HG02571 (cell line): ENCODE data around the gene PLXNB3.
"Not testable (repeated sequence)": the region's sequence is repeated elsewhere in the genome, so short reads cannot be mapped to it uniquely, and the experiment has no call there.

Source experiments
- ATAC-seq: cut with Tn5 transposase; IDR thresholded peaks from one replicate; pipeline ENCODE4 v1.9.1; 2021; ENCODE audit warnings: mild to moderate bottlenecking, moderate library complexity; ENCODE audit not compliant: unreplicated experiment

PLXNB3 gene

DNA sequence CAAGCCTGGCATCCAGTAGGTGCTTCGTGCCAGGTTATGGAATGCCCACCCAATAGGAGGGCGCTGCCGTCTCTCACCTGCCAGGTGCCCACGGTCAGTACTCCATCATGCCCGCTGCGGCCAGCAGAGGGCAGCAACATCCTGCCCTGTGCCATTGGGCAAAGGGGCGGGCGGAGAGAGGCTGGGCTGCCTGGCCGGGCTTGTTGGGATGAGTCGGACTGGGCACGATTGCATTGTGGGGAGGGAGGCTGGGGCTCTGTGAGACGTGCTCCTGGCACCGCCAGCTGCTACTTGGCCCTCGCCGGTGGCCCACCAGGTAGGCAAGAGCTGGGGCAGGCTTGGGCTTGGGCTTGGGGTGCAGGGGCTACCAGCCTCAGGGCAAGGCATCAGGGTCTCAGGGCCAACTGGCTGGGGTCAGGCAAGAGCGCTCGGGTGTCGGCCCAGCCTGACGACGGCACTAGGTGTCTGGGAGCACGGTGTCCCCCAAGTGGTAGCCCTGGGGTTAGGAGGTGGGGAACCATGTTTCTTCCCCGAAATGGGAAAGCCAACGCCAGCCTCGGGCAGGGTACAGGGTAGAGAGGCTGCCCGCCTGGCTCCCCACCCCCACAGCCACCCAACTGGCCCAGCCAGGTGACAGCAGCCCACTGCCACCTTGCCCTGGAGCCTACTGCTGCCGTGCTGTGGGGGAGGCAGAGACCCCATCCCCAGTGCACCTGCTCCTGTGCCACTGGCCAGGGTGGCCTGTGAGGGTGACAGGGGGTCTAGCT lies at the start of gene PLXNB3:
Gene PLXNB3, plus strand, starts transcription at position 261 of the 767 bp plus-strand sequence. CDS start 1,287 bp downstream, outside the sequence.
- peak; percentile 68 for ATAC-seq

DNA sequence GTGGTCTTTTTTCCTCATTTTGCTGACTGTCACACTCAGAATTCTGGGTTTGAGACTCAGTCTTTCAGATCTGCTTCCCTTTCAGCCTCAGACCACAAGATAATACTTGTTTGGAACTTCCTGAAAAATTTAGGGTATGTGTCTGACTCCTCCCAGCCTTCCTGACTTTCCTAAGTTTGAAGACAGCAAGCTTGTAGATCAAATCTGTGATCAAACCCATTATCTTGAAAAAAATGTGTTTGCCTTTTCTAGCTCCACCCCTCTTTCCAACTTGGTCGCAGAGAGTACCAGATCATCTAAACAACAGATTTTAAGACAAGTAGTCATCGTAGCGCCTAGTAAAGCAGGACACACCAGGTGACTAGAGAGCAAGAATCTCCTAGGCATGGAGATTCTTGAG lies 49.8 kb upstream of the PLXNB3 start:
- ATAC-seq: no peak

DNA sequence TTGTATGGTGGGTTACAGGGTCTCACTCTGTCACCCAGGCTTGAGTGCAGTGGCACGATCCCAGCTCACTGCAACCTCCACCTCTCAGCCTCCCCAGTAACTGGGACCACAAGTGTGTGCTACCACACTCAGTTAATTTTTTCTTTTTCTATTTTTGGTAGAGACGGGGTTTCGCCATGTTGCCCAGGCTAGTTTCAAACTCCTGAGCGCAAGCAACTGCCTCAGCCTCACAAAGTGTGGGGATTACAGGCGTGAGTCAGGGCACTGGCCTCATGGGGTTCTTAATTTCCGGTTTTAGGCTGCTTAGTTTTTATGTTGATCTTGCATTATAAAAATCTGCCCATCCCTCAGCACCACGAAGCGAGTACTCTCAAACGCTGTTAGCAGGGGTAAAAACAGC lies 46.6 kb upstream of the PLXNB3 start:
- no peak for ATAC-seq

DNA sequence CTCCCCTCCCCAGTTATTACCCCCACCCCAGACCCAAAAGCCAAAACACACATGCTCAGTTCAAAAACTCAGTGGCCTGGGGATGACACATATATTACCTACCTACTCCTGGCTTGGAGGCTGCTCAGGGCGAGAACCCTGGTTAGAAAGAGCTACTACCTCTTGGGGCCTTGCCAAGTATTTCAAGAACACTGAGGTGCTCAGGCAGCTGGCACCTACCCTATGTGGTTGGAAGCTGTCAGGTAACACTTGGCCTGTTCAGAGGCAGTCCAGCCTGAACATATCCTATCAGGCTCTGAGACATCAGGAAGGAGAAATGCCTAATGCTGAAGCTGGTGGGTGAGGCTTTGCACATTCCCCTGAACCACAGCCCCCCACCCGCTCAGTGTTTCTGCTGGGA lies 44.8 kb upstream of the PLXNB3 start:
- no peak for ATAC-seq

DNA sequence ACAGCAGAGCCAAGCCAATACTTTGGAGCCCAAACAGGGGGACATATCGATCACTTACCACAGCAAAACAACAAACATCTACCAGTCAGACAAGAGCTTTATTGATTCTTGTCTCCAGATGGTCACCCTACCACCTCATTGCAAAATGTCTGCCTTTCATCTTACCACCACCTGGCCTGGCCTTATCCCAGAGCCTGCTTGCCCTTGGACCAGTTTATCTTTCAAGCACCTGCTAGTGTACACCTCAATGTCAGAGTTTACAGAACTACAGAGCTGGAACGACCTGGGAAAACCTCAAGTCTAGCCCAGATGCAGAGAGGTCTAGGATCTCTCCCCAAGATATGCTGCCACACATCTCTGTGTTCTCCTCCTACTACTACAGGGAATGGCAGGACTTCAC lies 44.3 kb upstream of the PLXNB3 start:
- ATAC-seq: no peak

DNA sequence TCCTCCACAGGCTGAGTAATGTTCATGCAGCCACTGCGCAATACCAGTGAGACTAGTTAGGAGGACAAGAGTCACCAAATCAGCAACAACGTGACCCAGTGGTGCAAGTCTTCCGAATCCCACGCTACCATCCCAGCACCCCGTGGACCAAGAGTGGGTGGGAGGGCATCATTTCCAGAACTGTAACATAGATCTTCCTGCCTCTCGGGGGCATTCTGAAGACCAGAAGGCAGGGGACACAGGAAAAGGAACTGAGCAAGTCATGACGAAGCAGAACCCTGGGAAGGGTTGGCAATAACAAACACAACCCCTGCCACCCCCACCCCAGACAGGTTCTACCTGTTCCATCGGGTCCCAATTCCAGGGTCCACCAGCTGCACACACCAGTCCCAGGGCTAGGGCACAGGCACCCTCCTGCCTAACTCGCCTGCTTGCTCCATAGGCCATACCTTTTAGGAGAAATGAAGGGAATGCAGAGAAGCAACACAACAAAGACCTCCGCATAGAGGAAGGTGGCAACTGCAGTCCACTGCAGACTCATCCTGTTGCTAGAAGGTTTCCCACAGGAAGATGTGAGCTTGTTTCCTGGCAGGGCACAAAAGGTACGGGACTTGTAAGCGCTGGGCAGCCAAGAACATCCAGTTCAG lies 41.2 kb upstream of the PLXNB3 start:
- ATAC-seq: no peak

DNA sequence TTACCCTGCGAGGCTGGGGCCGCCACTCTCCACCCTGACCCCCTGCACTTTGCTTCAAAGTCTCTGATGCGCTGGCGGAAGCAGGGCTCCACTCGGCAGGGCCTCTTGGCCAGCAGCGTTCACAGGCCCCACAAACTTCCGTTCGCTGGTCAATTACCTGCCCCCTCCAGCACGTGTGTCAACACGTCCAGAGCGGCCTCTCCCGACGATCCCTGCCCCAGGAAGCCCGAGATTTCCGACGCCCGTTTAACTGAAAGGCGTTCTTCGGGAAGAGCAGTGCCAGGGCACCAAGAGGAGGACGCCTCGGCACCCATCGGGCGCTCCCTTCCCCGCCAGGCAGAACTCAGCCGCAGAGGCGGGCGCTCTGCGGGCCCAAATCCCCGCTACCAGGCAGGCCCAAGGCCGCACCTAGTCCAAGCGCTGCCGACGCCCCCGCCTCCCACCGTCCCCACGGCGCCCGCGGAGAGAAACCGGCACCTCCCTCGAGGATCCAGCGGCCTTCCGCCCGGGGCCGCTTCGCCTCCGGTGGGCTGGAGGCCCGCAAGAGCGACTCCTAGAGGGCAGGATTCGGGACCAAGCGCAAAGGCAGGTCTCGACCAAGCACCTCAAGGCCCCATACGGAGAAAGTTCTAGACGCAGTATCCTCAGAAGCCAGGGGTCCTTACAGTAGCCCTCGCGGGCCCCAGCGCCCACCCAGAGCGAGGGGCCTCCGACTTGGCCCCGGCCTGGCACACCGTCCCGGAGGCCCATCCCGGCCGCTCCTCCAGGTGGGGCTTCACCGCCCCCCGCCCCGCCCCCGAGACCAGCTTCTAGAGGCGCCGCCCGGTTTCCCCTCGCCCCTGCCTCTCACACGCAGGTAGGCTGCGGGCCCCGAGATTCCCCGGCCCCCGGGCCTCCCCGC lies 40.4 kb upstream of the PLXNB3 start:
- ATAC-seq: peak; percentile 28

DNA sequence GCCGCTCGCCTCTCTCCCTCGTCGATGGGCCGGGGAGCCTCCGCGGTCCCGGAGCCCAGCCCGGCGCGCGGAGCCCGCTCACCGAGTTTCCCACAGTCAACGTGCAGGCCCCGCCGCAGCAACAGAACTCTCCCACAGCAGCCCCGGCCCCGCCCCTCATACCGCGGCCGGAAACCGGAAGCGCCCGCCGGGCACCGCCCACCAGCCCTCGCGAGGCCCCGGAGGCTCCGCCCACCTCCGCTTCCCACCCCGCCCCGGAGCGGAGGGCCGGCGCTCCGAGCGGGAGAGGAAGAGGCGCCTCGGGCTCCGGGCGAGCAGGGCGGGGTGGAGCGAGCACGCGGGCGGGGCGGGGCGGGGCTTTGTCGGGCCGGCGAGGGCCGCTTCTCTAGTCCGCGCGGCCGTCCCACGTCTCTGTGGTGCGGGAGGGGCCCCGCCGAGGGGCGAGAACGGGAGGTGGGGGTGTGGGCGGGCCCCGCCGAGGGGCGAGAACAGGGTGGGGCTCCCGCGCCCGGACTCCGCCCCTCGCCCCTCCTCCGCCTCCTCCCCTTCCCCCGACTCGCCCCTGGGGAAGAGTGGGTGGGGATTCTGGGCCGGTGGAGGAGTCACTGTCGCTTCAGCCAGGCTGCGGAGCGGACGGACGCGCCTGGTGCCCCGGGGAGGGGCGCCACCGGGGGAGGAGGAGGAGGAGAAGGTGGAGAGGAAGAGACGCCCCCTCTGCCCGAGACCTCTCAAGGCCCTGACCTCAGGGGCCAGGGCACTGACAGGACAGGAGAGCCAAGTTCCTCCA lies 39.6 kb upstream of the PLXNB3 start, which contains the start of the genes ABCD1 and BCAP31:
Gene ABCD1, plus strand, starts transcription at position 605 of the 787 bp plus-strand sequence. CDS start 411 bp downstream, outside the sequence.
Gene BCAP31, minus strand, starts transcription at position 136 of the 787 bp plus-strand sequence. CDS start 1,143 bp downstream, outside the sequence.
- ATAC-seq: peak; percentile 51

DNA sequence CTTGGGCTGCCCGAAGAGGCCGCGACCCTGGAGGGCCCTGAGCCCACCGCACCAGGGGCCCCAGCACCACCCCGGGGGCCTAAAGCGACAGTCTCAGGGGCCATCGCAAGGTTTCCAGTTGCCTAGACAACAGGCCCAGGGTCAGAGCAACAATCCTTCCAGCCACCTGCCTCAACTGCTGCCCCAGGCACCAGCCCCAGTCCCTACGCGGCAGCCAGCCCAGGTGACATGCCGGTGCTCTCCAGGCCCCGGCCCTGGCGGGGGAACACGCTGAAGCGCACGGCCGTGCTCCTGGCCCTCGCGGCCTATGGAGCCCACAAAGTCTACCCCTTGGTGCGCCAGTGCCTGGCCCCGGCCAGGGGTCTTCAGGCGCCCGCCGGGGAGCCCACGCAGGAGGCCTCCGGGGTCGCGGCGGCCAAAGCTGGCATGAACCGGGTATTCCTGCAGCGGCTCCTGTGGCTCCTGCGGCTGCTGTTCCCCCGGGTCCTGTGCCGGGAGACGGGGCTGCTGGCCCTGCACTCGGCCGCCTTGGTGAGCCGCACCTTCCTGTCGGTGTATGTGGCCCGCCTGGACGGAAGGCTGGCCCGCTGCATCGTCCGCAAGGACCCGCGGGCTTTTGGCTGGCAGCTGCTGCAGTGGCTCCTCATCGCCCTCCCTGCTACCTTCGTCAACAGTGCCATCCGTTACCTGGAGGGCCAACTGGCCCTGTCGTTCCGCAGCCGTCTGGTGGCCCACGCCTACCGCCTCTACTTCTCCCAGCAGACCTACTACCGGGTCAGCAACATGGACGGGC lies 38.8 kb upstream of the PLXNB3 start:
- no peak for ATAC-seq

DNA sequence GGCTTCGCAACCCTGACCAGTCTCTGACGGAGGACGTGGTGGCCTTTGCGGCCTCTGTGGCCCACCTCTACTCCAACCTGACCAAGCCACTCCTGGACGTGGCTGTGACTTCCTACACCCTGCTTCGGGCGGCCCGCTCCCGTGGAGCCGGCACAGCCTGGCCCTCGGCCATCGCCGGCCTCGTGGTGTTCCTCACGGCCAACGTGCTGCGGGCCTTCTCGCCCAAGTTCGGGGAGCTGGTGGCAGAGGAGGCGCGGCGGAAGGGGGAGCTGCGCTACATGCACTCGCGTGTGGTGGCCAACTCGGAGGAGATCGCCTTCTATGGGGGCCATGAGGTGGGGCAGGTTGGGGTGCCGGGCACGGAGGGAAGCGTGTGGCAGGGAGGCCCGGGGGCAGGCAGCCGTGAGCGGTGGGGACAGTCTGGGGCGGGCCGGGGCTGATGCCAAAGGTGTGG lies 38.2 kb upstream of the PLXNB3 start:
- ATAC-seq: no peak

DNA sequence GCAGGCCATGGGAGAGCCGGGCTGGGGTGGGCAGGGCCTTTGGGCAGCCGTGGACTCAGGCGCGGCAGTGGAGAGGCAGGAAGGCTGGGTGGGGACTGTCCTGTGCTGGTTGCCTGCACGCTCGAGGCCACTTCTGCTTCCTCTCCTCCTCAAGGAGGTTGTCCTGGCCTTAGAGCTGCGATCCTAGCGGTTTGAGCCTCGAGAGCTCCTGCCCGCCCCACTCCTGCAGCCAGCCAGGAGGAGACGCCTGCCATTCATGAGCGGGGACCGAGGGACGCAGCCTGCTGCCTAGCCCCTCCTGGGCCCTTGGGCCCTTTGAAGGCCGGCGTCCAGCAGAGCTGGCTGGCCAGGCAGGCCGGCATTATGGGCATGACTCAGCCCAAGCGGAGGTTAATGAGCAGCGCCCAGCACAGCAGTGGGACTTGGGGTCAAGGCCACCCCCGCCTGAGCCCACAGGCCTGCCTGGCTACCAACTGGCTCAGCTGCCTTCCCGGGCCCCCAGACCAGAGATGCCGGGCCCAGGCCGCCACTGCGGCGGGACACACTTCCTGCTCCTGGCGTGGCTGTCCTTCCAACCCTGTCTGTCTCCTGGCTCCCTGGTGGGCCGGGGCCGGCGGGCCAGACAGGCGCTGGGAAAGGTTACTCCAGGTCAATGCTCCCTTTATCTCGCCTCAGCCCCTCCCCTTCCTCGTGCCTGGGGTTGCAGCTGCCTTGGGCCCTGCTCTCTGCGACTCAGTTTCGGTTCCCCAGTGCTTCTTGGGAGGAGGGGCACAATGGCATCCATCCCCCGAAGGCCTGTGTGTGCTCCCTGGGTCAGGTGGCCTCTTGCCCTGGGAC lies 37.5 kb upstream of the PLXNB3 start:
- peak; percentile 30 for ATAC-seq

DNA sequence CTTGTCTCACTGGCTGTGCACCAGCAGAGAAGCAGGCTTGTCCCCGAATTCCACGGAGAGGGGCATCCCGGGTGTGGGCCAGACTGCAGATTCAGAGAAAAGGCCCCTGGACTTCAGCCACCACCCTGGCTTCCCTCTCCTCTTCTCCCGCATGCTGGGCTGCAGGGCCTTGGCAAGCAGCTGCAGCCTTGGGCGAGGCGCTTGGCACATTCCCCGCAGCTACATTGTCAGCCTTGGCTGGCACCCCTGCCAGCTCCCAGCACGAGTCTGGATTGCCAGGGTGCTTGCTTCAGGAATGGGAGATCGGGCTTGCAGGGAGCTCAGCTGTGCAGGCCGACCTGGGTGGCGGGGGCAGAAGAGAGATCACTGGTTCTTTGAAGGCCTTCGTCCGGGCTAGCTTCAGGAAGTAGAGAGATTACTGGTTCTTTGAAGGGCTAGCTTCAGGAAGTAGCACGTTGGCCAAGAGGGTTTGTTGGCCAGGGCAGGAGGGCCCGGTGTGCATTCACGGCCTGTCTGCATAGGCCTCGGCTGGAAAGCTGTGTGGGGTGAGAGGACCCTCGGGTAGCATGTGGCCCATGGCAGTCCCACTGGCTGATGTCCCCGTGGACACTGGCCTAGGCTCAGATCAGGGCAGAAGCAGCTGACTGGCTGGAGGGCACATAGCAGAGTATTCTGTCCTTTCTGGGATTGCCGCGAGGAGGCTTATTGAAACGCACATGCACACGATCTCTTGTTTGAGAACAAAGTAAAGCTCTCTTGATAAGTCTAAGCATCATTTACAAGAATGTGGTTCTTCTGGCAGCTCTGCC lies 36.7 kb upstream of the PLXNB3 start:
- no peak for ATAC-seq

DNA sequence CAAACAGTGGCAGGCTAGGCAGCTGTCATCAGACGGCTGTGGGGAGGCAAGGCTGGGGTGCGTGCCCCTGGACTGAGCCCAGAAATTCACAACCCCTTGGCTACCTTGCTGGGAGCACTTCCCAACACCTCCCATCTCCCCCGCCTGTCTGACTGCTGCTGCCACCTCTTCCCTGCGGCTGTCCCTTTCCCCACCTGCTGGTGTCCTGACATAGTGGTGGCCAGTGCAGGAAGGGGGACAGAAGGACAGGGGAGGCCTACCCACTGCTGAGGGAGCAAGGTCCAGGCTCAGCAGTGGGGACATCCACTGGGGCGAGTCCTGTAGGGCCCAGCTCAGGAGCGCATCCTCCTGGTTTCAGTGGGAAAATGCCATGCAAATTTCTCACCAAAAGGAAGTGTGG lies 36.0 kb upstream of the PLXNB3 start:
- no peak for ATAC-seq

DNA sequence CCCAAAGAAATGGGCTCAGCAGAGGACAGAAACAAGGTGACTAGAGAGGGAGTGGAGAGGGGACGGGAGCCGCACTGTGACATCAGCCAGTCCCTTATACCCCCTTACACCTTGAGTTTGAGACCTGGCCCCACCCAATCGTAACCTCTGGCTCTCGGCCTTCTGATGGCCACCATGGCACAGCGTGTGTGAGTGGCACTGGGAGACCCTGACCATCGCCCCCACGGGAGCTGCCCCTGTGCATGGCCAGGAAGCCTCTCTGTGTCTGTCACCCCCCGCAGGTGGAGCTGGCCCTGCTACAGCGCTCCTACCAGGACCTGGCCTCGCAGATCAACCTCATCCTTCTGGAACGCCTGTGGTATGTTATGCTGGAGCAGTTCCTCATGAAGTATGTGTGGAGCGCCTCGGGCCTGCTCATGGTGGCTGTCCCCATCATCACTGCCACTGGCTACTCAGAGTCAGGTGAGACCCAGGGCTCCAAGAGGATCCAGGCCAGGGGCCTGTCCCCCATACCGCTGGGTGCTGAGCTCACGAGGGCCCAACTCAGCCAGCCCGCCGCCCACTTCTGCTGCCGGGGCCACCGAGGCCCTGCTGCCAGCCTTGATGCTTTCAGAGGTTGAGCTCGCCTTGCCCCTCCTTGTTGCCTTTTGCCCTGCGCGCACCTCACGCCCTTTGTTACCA lies 35.0 kb upstream of the PLXNB3 start:
- no peak for ATAC-seq

DNA sequence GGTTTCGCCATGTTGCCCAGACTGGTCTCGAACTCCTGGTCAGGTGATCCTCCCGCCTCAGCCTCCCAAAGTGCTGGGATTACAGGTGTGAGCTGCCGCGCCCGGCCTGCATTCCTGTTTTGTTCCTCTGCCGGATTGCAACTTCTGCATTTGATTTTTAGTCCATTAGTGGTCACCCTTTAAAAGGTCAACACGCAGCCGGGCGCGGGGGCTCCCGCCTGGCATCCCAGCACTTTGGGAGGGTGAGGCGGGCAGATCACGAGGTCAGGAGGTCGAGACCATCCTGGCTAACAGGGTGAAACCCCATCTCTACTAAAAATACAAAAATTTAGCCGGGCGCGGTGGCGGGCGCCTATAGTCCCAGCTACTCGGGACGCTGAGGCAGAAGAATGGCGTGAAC lies 33.9 kb upstream of the PLXNB3 start:
- not testable (repeated sequence) for ATAC-seq

DNA sequence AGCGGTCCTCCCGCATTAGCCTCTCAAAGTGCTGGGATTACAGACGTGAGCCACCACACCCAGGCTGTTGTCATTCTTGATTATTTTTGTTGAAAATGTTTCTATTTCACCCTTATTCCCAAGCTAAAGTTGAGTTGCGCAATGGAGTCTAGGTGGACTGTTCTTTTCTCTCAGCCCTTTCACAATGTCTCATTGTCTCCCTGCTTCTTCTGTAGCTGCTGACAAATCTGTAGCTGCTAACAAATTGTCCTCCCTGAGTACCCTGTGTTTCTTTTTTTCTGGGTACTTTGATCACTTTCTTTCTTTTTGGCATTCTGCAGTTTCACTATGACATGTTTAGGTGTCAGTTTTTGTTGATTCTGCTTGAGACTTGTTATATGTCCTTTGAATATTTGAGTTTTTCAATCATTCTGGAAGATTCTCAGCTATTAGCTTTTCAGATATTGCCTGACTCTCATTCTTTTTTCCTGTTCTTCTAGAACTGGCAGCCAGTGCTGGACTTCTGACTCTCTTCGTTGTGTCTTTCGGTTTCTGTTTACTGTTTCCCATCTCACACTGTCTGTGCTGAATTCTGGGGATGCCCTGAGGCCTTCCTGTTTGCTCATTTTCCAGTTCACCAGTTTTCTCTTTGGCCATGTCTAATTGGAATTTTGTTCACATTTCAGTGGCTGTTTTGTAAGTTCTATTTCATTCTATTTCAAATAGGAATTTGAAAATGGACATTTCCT lies 32.8 kb upstream of the PLXNB3 start:
- ATAC-seq: no peak

DNA sequence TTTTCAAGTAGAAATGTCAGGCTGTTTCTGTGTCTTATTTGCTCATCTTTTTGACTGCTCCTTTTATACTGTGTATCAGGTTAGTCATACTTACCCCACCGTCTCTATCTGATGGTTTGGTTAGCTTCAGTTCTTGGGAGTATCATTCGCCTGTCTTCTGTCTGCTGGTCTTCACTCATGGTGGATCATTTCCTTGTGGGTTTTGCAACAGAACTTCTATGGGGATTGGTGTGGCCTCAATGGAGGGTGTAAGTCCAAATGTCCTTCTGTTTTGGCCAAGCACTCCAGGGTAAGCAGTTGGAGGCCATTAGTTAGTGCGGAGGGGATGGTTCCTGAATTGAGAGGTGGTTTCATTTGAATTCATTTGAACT lies 32.2 kb upstream of the PLXNB3 start:
- no peak for ATAC-seq
